Mucosa of descending colon (tissue), 3 donors: ENCODE data around the gene CDK5RAP2. TPM values are rescaled to one million over a fixed set of nuclear protein-coding genes. Genes with fewer than 3 reads are reported as not detected.

Experiments used
- ATAC-seq: fragments of 200-7000 bp; cut with Tn5 transposase; one replicate; pipeline ENCODE4 v1.9.1; 2020; ENCODE audit warnings: mild to moderate bottlenecking, moderate library complexity
- DNase-seq, 3 donors: peaks; one replicate each; pipeline ENCODE4 v3.0.0-alpha.2; 2020
- H3K36me3 ChIP-seq: fragments of 200-600 bp; one replicate; pipeline ENCODE4 v1.8.0; 2021; ENCODE audit warnings: low read depth, mild to moderate bottlenecking
- H3K4me1 ChIP-seq: fragments of 200-600 bp; one replicate; pipeline ENCODE4 v1.8.0; 2021; ENCODE audit warnings: low read depth, mild to moderate bottlenecking
- H3K4me3 ChIP-seq: fragments of 200-600 bp; one replicate; pipeline ENCODE4 v1.8.0; 2021; ENCODE audit warnings: mild to moderate bottlenecking
- H3K9me3 ChIP-seq: fragments of 200-600 bp; one replicate; pipeline ENCODE4 v1.8.0; 2021; ENCODE audit warnings: mild to moderate bottlenecking
- intact Hi-C, 2 donors: fragments of 100-400 bp; cut with DNase I in 1 of 2; cut with micrococcal nuclease in 1 of 2; formaldehyde crosslinking; loops; one replicate each; pipeline versions ENCODE4 v1.11.0 to v1.11.1; 2022; cut with DNase I, micrococcal nuclease
- total RNA-seq, 3 donors: library from RNA; stranded (reverse); fragmentation: NEBNext Ultra II Directional in 2 of 3; extraction: Animal tissue kit (Norgen Biotek cat#: 25700) in 2 of 3; gene quantifications; one replicate each; pipeline versions ENCODE4 v1.2.1 to v1.2.4, GENCODE V29; 2021 to 2023
- TF ChIP-seq, protein P1 (sequence below): fragments of 200-600 bp; IDR thresholded peaks from one replicate; pipeline ENCODE4 v1.8.0; 2022; ENCODE audit warnings: antibody characterized with exemption, mild to moderate bottlenecking
- donor health status: DM: no; HTN: no; CAD: no; lungs with moderate emphysema.
- donor health status: DM: no; HTN: no; CAD: no.
- donor health status: DM: no; HTN: yes; CAD: no.

CDK5RAP2 gene
- total RNA-seq, 3 donors from 2014 or later = 27.0 to 62.4 (median 35.1) TPM

- Histone ChIP-seq H3K4me3 (no peak overlapping the region), H3K36me3 (no peaks in the 10 kb centered on the region), H3K9me3 (no peaks in the 10 kb centered on the region), H3K4me1 (no peaks in the 10 kb centered on the region)
- TF ChIP-seq, protein P1, sequence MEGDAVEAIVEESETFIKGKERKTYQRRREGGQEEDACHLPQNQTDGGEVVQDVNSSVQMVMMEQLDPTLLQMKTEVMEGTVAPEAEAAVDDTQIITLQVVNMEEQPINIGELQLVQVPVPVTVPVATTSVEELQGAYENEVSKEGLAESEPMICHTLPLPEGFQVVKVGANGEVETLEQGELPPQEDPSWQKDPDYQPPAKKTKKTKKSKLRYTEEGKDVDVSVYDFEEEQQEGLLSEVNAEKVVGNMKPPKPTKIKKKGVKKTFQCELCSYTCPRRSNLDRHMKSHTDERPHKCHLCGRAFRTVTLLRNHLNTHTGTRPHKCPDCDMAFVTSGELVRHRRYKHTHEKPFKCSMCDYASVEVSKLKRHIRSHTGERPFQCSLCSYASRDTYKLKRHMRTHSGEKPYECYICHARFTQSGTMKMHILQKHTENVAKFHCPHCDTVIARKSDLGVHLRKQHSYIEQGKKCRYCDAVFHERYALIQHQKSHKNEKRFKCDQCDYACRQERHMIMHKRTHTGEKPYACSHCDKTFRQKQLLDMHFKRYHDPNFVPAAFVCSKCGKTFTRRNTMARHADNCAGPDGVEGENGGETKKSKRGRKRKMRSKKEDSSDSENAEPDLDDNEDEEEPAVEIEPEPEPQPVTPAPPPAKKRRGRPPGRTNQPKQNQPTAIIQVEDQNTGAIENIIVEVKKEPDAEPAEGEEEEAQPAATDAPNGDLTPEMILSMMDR = no peak
- DNase-seq (no peak), ATAC-seq (no peak)
- intact Hi-C loops = no loop called here
Observed at GRCh38 chr9:120393386-120394057, 186.4 kb downstream of the CDK5RAP2 start.

GRCh38 chr9:120392711-120393110 lies 187.3 kb downstream of the CDK5RAP2 start:
- intact Hi-C loops = no loop called here
- no peak for ATAC-seq
- H3K36me3 ChIP-seq = no peaks in the 10 kb centered on the region
- no peak for DNase-seq
- H3K4me3 ChIP-seq = no peak overlapping the region
- H3K4me1 ChIP-seq = no peaks in the 10 kb centered on the region
- no peaks in the 10 kb centered on the region for H3K9me3 ChIP-seq
- TF ChIP-seq, protein P1 = no peak

DNA sequence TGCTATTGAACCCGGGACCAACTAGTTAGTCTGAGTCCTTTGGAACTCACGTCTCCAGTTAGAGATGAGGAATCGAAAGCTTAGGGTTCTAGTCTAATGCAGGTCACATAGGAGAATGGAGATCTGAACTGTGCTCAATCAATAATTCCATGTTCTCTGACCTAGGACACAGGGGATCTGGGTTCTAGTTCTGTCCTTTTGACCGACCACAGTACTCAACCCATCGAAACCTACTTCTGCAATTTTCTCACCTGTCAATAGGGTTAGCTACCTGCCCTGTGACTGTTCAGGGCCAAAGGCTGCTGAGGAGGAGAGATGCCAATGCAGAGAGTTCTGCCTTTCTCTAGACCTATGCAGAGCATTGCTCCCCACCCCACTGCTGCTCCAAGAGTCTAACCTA lies 187.7 kb downstream of the CDK5RAP2 start:
- intact Hi-C loops = no loop called here
- no peak for ATAC-seq
- DNase-seq = no peak
- Histone ChIP-seq H3K4me1 (no peaks in the 10 kb centered on the region), H3K36me3 (no peaks in the 10 kb centered on the region), H3K9me3 (no peaks in the 10 kb centered on the region), H3K4me3 (no peak overlapping the region)
- TF ChIP-seq, protein P1 = no peak

DNA sequence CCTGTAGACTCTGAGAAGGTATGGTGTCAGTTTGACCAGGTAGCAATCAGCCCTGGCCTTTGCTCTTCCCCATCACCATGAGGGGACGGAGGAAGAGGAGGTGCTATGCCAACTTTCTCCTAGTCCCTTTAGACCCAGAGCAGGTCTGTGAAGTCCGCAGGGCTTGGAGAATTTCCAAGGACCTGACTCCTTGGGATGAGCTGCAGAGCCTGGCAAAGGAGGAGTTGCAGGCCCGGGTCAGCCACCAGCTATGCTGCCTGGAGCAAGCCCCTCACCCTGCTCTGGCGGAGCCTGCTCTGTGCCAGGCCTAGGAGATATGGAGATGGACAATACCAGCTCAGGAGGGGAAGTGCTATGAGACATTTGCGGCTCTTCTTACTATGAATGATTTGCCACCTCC lies 188.3 kb downstream of the CDK5RAP2 start:
- no peaks in the 10 kb centered on the region for H3K36me3 ChIP-seq

GRCh38 chr9:120390637-120391190 lies 189.3 kb downstream of the CDK5RAP2 start:
- H3K4me3 ChIP-seq = no peak overlapping the region
- intact Hi-C loops = no loop called here
- peaks cover 10% of the 10 kb centered on the region for H3K4me1 ChIP-seq
- no peaks in the 10 kb centered on the region for H3K9me3 ChIP-seq
- H3K36me3 ChIP-seq = no peaks in the 10 kb centered on the region
- no peak for DNase-seq
- ATAC-seq = no peak
- TF ChIP-seq, protein P1 = no peak

More for the DNA sequence above, 188.3 kb downstream of the CDK5RAP2 start:
- no peak for ATAC-seq
- TF ChIP-seq, protein P1 = no peak
- Histone ChIP-seq H3K9me3 (no peaks in the 10 kb centered on the region), H3K4me3 (no peak overlapping the region), H3K4me1 (peaks cover 5% of the 10 kb centered on the region)
- intact Hi-C loops = no loop called here
- DNase-seq = no peak
